ENCODE measurements around the gene LRG1. TPM values are rescaled to one million over a fixed set of nuclear protein-coding genes. Genes with fewer than 3 reads are reported as not detected.

Gene LRG1
- total and polyA plus RNA-seq, 2 experiments from 2014 or later: 0.21 to 0.45 TPM

- Histone ChIP-seq H3K79me2 (replicated peaks; ENCODE audit: insufficient read depth) (no peaks in the 10 kb centered on the region), H3K4me1 (ENCODE audit: insufficient read depth) (no peaks in the 10 kb centered on the region), H3K4me3 (no peak overlapping the region), H3F3A (replicated peaks; ENCODE audit: low read depth) (no peaks in the 10 kb centered on the region), H2AFZ (no peak overlapping the region), H3K36me3 (ENCODE audit: insufficient read depth) (0 out of 2 replicates have a peak, but pooled peaks cover under 1% of the 10 kb centered on the region), H3K27ac (ENCODE audit: low read depth) (no peak overlapping the region), H3K27me3 (ENCODE audit: insufficient read depth) (peaks cover 12% of the 10 kb centered on the region; the same call in 1 of the 2 replicates), H4K20me1 (replicated peaks; ENCODE audit: insufficient read depth) (no peaks in the 10 kb centered on the region; the same call in none of the 2 replicates), H3K9me2 (ENCODE audit: insufficient read depth) (no peaks in the 10 kb centered on the region), H3K4me2 (no peak overlapping the region)
- TF ChIP-seq CREB1 (CRISPR knock-in tag; IDR thresholded peaks at IDR 0.05; ENCODE audit: low read depth): no peak
- no peak for TF ChIP-seq EZH2 (IDR thresholded peaks at IDR 0.05; ENCODE audit: low read depth, unreplicated experiment)
- no peak for TF ChIP-seq NANOG (IDR thresholded peaks at IDR 0.05; ENCODE audit: borderline replicate concordance)
- no peak for TF ChIP-seq ZNF331 (CRISPR knock-in tag; IDR thresholded peaks at IDR 0.05; ENCODE audit: low read depth)
- TF ChIP-seq ETS1 (IDR thresholded peaks at IDR 0.05): no peak
- Mint-ChIP-seq H3K36me3 (ENCODE audit: low read depth) (peaks cover 9% of the 10 kb centered on the region), H3K4me1 (no peaks in the 10 kb centered on the region), H3K9me3 (no peaks in the 10 kb centered on the region; the same call in 2 of the 3 replicates), H3K27ac (no peak overlapping the region), H3K27me3 (ENCODE audit: insufficient read depth, low read depth, poor library complexity) (peaks cover 19% of the 10 kb centered on the region), H3K4me3 (no peak overlapping the region; the same call in 2 of the 3 replicates)
- no peak for ATAC-seq
- no peak for DNase-seq (ENCODE audit: low spot score)
Observed at GRCh38 chr19:4505570-4506448, 34.0 kb downstream of the LRG1 start.

- DNase-seq (ENCODE audit: low spot score) (no peak), ATAC-seq (no peak)
- no peaks in the 10 kb centered on the region for H3K4me1 Mint-ChIP-seq
- no peak overlapping the region for H3K27ac Mint-ChIP-seq
- no peaks in the 10 kb centered on the region; the same call in none of the 2 replicates for H4K20me1 ChIP-seq (replicated peaks; ENCODE audit: insufficient read depth)
- H3K9me3 Mint-ChIP-seq: no peaks in the 10 kb centered on the region
- no peak overlapping the region for H2AFZ ChIP-seq
- H3K9me2 ChIP-seq (ENCODE audit: insufficient read depth): no peaks in the 10 kb centered on the region
- H3K27ac ChIP-seq (ENCODE audit: low read depth): no peak overlapping the region
- H3K4me3 Mint-ChIP-seq: no peak overlapping the region
- no peaks in the 10 kb centered on the region for H3F3A ChIP-seq (replicated peaks; ENCODE audit: low read depth)
- peaks cover 11% of the 10 kb centered on the region for H3K36me3 Mint-ChIP-seq (ENCODE audit: low read depth)
- no peaks in the 10 kb centered on the region for H3K79me2 ChIP-seq (replicated peaks; ENCODE audit: insufficient read depth)
- H3K4me3 ChIP-seq: no peak overlapping the region
- no peak overlapping the region for H3K4me2 ChIP-seq
- H3K4me1 ChIP-seq (ENCODE audit: insufficient read depth): no peaks in the 10 kb centered on the region
- H3K27me3 ChIP-seq (ENCODE audit: insufficient read depth): peaks cover 10% of the 10 kb centered on the region; the same call in 1 of the 2 replicates
- no peak for TF ChIP-seq STAT1 (IDR thresholded peaks at IDR 0.05; ENCODE audit: unreplicated experiment)
- TF ChIP-seq, protein P1, sequence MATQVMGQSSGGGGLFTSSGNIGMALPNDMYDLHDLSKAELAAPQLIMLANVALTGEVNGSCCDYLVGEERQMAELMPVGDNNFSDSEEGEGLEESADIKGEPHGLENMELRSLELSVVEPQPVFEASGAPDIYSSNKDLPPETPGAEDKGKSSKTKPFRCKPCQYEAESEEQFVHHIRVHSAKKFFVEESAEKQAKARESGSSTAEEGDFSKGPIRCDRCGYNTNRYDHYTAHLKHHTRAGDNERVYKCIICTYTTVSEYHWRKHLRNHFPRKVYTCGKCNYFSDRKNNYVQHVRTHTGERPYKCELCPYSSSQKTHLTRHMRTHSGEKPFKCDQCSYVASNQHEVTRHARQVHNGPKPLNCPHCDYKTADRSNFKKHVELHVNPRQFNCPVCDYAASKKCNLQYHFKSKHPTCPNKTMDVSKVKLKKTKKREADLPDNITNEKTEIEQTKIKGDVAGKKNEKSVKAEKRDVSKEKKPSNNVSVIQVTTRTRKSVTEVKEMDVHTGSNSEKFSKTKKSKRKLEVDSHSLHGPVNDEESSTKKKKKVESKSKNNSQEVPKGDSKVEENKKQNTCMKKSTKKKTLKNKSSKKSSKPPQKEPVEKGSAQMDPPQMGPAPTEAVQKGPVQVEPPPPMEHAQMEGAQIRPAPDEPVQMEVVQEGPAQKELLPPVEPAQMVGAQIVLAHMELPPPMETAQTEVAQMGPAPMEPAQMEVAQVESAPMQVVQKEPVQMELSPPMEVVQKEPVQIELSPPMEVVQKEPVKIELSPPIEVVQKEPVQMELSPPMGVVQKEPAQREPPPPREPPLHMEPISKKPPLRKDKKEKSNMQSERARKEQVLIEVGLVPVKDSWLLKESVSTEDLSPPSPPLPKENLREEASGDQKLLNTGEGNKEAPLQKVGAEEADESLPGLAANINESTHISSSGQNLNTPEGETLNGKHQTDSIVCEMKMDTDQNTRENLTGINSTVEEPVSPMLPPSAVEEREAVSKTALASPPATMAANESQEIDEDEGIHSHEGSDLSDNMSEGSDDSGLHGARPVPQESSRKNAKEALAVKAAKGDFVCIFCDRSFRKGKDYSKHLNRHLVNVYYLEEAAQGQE (IDR thresholded peaks at IDR 0.05; ENCODE audit: unreplicated experiment): no peak
- no peak for TF ChIP-seq EZH2phosphoT487 (IDR thresholded peaks at IDR 0.05; ENCODE audit: unreplicated experiment)
- TF ChIP-seq ZNF331 (CRISPR knock-in tag; IDR thresholded peaks at IDR 0.05; ENCODE audit: low read depth): no peak
- no peak for TF ChIP-seq JUNB (IDR thresholded peaks at IDR 0.05; ENCODE audit: unreplicated experiment)
- TF ChIP-seq CREB1 (CRISPR knock-in tag; IDR thresholded peaks at IDR 0.05; ENCODE audit: low read depth): no peak
- peaks cover 5% of the 10 kb centered on the region; the same call in 1 of the 2 replicates for H3K36me3 ChIP-seq (ENCODE audit: insufficient read depth)
- H3K27me3 Mint-ChIP-seq (ENCODE audit: insufficient read depth, low read depth, poor library complexity): peaks cover 19% of the 10 kb centered on the region
Observed at GRCh38 chr19:4504891-4505569, 34.8 kb downstream of the LRG1 start.

Measured in GM23338 (cell line).